Fibroblast of lung (primary cell): Measurements from ENCODE around the gene TBC1D5.

Experiments
- CTCF ChIP-seq, 2 donors: IDR thresholded peaks in 1 of 2; conservative IDR thresholded peaks in 1 of 2; 1 replicate in 1 of 2; 2 replicates in 1 of 2; pipeline ENCODE4 v1.5.1; 2011 to 2012; ENCODE audit warnings: low read length in 2 of 2, control low read depth in 1 of 2, inconsistent platforms in 1 of 2, low read depth in 1 of 2, mild to moderate bottlenecking in 1 of 2
- EZH2 ChIP-seq: IDR thresholded peaks from 2 replicates; pipeline ENCODE4 v1.5.1; 2012; ENCODE audit warnings: low read length, control low read depth, mild to moderate bottlenecking; ENCODE audit errors: missing control alignments

GRCh38 chr3:17140670-17141505, 601.5 kb downstream of the TBC1D5 start:
- TF ChIP-seq CTCF (conservative IDR thresholded peaks at IDR 0.05 in 1 of 2, IDR thresholded peaks at IDR 0.05 in 1 of 2; ENCODE audit: low read depth in 1 of 2, low read length in 2 of 2) (no peak), EZH2 (no peak)
